Measurements from ENCODE around the gene MRPL4.
"Not testable (repeated sequence)": the region's sequence is repeated elsewhere in the genome, so short reads cannot be mapped to it uniquely, and the experiment has no call there.

The MRPL4 gene

GRCh38 chr19:10268071-10268470, 16.1 kb downstream of the MRPL4 start:
- no peak for DNase-seq

GRCh38 chr19:10269333-10270179, 17.5 kb downstream of the MRPL4 start:
- DNase-seq: no peak

- no peak for DNase-seq
Observed at GRCh38 chr19:10270180-10270615, 18.2 kb downstream of the MRPL4 start.

- DNase-seq: no peak
Observed at GRCh38 chr19:10270616-10271394, 18.8 kb downstream of the MRPL4 start, which contains the start of gene ICAM1. ICAM1 (plus strand) TSS chr19:10271120; CDS start chr19:10271160, 40 bp downstream.

GRCh38 chr19:10271543-10272086, 19.6 kb downstream of the MRPL4 start:
- DNase-seq: no peak

- no peak for DNase-seq
Observed at GRCh38 chr19:10274589-10274988, 22.6 kb downstream of the MRPL4 start.

GRCh38 chr19:10277795-10278589, 26.0 kb downstream of the MRPL4 start:
- DNase-seq: no peak

- DNase-seq: no peak
Observed at GRCh38 chr19:10278935-10279334, 26.9 kb downstream of the MRPL4 start.

- DNase-seq: no peak
Observed at GRCh38 chr19:10279737-10280442, 27.9 kb downstream of the MRPL4 start.

- DNase-seq: not testable (repeated sequence)
Observed at GRCh38 chr19:10282043-10282442, 30.0 kb downstream of the MRPL4 start.

- no peak for DNase-seq
Observed at GRCh38 chr19:10283301-10284064, 31.5 kb downstream of the MRPL4 start.

- DNase-seq: no peak
Observed at GRCh38 chr19:10284065-10284959, 32.3 kb downstream of the MRPL4 start.

- no peak for DNase-seq
Observed at GRCh38 chr19:10284960-10285278, 32.9 kb downstream of the MRPL4 start.

GRCh38 chr19:10285393-10285792, 33.4 kb downstream of the MRPL4 start:
- DNase-seq: no peak

- DNase-seq: no peak
Observed at GRCh38 chr19:10286803-10287737, 35.1 kb downstream of the MRPL4 start, which contains the start of gene ICAM4. ICAM4 (plus strand) TSS chr19:10286955; CDS start chr19:10287013, 58 bp downstream.

- DNase-seq: no peak
Observed at GRCh38 chr19:10288662-10289166, 36.7 kb downstream of the MRPL4 start.

GRCh38 chr19:10289167-10289835, 37.3 kb downstream of the MRPL4 start:
- no peak for DNase-seq

- DNase-seq: no peak
Observed at GRCh38 chr19:10289836-10290356, 37.9 kb downstream of the MRPL4 start, which contains the start of gene ICAM5. ICAM5 (plus strand) TSS chr19:10289952; CDS start chr19:10290044, 92 bp downstream.
